HUES48 (cell line): ENCODE data around the gene GRWD1.
A peak's percentile ranks its signal among the peaks of the same experiment; 100 is the strongest.

ENCODE experiments used
- H3K27ac ChIP-seq: one replicate; pipeline ENCODE4 v1.7.0; 2013; ENCODE audit warnings: low read depth, low read length, inconsistent platforms
- H3K27me3 ChIP-seq: 2 replicates; pipeline ENCODE4 v1.6.1; 2013; ENCODE audit warnings: mild to moderate bottlenecking, low read length; ENCODE audit not compliant: control insufficient read depth, insufficient read depth
- H3K36me3 ChIP-seq: 2 replicates; pipeline ENCODE4 v1.6.1; 2013; ENCODE audit warnings: low read length; ENCODE audit not compliant: control insufficient read depth, insufficient read depth
- H3K4me1 ChIP-seq: 2 replicates; pipeline ENCODE4 v1.6.1; 2013; ENCODE audit warnings: mild to moderate bottlenecking, low read length; ENCODE audit not compliant: control insufficient read depth, insufficient read depth
- H3K4me3 ChIP-seq: 2 replicates; pipeline ENCODE4 v1.5.1; 2013; ENCODE audit warnings: mild to moderate bottlenecking, low read depth, low read length
- H3K9ac ChIP-seq: 2 replicates; pipeline ENCODE4 v1.6.1; 2013; ENCODE audit warnings: mild to moderate bottlenecking, low read depth, low read length, moderate library complexity
- H3K9me3 ChIP-seq: 2 replicates; pipeline ENCODE4 v1.6.1; 2013; ENCODE audit warnings: low read length; ENCODE audit not compliant: control insufficient read depth, insufficient read depth

Gene GRWD1

DNA sequence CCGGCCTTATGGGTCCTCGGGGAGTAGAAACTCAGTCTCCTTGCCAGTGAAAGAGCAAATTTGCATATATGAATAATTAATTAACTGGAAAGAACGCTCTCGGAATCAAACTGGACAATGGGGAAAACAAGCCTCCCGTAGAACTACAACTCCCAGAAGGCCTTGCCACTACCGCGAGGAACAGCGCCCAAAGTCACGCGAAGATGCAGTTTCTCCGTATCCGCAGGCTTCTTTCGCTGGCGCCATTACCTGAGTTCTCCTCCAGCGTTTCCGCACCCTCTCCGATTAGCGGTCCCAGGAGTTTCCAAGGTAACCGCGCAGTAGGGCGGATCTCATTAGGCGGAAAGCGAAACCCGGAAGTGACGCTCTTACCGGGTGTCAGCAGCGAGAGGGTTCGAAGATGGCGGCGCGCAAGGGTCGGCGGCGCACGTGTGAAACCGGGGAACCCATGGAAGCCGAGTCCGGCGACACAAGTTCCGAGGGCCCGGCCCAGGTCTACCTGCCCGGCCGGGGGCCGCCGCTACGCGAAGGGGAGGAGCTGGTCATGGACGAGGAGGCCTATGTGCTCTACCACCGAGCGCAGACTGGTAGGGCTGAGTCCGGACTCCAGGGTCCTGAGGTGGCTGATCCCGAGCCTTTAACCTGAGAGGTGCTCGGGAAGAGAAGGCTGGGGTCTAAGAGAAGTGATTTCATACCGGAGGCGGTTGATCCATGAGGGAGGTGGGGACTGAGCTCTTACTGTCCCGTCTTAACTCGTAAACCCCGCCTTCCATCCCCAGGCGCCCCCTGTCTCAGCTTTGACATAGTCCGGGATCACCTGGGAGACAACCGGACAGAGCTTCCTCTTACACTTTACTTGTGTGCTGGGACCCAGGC lies at the start of gene GRWD1:
TSS of gene GRWD1 (plus strand) at position 378 of the 876 bp plus-strand sequence. CDS start at position 401, 23 bp downstream.
- Histone ChIP-seq H3K27me3 (peaks cover 25% of the 10 kb centered on the region), H3K27ac (peak within 1 kb of the TSS; percentile 96), H3K9ac (peak within 1 kb of the TSS; percentile 94), H3K4me3 (peak within 1 kb of the TSS; percentile 96), H3K9me3 (no peaks in the 10 kb centered on the region), H3K36me3 (peaks cover 42% of the 10 kb centered on the region), H3K4me1 (peaks cover 7% of the 10 kb centered on the region; the same call in 1 of the 2 replicates)

DNA sequence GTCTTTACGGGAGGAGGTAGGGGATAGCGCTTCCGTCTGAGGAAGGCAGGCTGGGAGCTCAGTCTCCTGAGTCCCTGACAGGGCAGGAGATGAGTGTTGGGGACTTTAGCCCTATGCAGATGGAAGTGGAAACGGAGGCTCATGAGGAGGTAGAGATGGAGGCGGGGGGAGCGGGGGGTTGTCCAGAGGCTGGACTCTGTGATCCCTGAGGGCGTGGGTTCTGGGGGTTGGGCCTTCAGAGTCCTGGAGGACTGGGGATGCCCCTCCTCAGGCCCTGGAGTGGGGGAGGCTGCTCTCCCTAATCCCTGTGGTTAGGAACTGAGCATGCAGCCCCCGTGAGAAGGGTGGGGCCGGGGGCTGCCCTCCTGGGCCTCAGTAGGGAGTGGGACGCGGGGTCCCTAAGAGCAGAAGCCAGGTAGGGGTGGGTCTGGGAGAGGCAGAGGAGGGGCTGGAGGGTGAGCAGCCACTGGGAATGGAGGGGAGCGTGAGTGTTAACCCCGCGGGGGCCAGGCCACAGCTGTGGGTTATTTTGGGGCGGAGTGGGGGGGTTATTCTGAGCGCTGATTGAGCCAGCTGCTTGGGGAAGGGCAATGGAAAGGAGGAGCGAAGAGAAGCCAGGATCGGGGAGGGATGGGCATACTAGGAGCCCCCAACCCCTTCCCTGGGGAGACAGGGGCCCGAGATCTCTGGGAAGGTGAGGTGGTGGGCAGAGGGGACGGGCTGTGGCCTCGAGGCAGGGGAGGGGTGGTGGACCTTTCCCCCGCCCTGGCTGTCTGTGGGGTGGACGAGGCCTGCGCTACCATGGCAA lies 49.6 kb upstream of the GRWD1 start:
- H3K4me1 ChIP-seq: peaks cover 34% of the 10 kb centered on the region
- no peaks in the 10 kb centered on the region for H3K9me3 ChIP-seq
- H3K27me3 ChIP-seq: peaks cover 57% of the 10 kb centered on the region
- no peak overlapping the region for H3K9ac ChIP-seq
- H3K4me3 ChIP-seq: no peak overlapping the region
- no peaks in the 10 kb centered on the region for H3K36me3 ChIP-seq
- H3K27ac ChIP-seq: no peak overlapping the region

DNA sequence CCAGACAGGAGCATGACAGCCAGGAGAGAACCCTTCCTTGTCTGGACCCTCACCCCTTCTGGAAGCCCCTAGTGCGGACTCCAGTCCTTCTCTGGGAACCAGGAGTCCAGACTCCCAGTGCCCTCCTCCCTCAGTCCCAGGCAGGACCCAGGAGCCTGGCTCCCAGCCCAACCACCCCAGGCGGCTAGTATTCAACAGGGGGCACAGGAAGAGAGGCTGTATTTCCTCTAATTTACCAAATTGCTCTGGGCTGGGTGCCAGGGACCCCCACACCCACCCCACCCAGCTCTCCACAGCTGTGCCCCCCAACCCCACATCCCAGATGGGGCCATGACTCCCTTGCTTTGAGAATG lies 49.0 kb upstream of the GRWD1 start:
- Histone ChIP-seq H3K9ac (no peak overlapping the region), H3K4me1 (peaks cover 39% of the 10 kb centered on the region), H3K36me3 (no peaks in the 10 kb centered on the region), H3K4me3 (no peak overlapping the region), H3K27ac (no peak overlapping the region), H3K27me3 (peaks cover 57% of the 10 kb centered on the region), H3K9me3 (no peaks in the 10 kb centered on the region)

DNA sequence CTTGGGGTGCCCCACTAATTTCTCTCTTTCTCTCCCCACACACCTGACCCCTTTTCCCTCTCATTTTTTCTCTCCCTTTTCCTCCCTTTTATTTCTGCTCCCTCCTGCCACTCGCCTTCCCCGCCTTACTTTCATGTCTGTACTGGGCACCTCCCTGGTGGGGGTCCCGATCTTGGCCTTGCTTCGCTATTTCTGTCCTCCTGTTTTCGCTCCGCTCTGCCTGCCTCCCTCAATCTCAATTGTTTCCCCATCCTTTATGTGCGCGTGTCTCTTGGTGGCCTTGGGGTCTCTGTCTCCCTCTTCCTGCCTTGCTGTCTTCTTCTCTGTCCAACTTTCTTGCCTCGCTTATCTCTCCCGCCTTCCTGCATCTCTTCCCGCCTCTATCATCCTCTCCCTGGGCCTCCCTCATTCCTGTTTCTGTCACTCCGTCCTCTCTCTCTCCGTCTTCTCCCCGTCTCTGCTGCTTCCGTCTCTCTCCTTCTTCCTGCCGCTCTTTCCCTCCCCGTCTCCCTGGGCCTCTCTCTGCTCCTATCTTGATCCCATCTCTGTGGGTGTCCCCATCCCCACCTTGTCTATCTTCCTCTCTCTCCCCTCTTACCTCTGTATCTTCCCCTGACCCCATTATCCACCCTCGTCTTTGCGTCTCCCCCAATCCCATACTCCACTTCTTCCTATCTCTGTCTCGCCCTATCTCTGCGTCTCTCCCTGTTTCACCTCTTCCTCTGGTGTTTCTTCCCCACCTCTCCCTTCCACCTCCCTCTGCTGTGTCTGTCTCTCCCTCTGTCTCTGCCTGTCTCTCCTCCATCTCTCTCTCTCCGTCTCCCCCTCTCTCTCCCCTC lies 48.3 kb upstream of the GRWD1 start:
- peaks cover 39% of the 10 kb centered on the region for H3K4me1 ChIP-seq
- no peak overlapping the region for H3K27ac ChIP-seq
- peaks cover 57% of the 10 kb centered on the region for H3K27me3 ChIP-seq
- peak overlapping the region; percentile 70 for H3K4me3 ChIP-seq
- no peaks in the 10 kb centered on the region for H3K36me3 ChIP-seq
- H3K9me3 ChIP-seq: no peaks in the 10 kb centered on the region
- no peak overlapping the region for H3K9ac ChIP-seq

DNA sequence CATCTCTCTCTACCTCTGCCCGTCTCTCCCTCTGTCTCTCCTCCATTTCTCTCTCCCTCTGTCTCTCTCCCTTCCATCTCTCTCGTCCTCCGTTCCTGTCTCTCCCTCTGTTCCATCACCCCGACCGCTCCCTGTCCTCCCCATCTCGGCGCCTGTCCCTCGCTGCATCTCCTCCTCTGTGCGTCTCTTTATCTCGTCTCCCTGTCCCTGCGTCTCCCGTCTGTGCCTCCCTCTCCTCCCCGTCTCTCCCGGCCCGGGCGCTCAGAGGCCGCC lies 47.7 kb upstream of the GRWD1 start:
- peak overlapping the region; percentile 65; the same call in 1 of the 2 replicates for H3K9ac ChIP-seq
- no peaks in the 10 kb centered on the region for H3K36me3 ChIP-seq
- peak overlapping the region; percentile 70 for H3K4me3 ChIP-seq
- no peaks in the 10 kb centered on the region for H3K9me3 ChIP-seq
- peaks cover 52% of the 10 kb centered on the region for H3K27me3 ChIP-seq
- no peak overlapping the region for H3K27ac ChIP-seq
- peaks cover 39% of the 10 kb centered on the region for H3K4me1 ChIP-seq

DNA sequence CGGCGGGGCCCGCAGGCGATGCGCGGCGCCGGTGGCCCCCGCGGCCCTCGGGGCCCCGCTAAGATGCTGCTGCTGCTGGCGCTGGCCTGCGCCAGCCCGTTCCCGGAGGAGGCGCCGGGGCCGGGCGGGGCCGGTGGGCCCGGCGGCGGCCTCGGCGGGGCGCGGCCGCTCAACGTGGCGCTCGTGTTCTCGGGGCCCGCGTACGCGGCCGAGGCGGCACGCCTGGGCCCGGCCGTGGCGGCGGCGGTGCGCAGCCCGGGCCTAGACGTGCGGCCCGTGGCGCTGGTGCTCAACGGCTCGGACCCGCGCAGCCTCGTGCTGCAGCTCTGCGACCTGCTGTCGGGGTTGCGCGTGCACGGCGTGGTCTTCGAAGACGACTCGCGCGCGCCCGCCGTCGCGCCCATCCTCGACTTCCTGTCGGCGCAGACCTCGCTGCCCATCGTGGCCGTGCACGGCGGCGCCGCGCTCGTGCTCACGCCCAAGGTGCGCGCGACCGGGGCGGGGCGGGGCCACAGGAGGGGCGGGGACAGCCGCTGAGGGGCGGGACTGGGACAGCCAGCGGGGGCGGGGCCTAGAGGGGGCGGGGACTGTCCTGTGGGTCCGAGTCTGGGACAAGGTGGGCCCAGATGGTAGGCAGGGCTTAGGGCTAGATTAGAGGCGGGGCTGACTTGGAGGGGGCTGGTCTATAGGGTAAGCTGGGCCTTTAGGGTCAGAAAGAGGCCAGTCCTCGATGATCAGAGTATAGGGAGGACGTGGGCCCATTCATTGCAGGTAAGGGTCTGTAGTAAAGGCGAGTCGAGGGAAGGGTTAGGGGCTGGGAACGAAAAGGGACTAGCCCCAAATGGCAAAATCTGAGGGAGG lies 47.2 kb upstream of the GRWD1 start:
- Histone ChIP-seq H3K9ac (peak overlapping the region; percentile 65; the same call in 1 of the 2 replicates), H3K27me3 (peaks cover 46% of the 10 kb centered on the region), H3K36me3 (no peaks in the 10 kb centered on the region), H3K9me3 (no peaks in the 10 kb centered on the region), H3K4me1 (peaks cover 34% of the 10 kb centered on the region), H3K27ac (no peak overlapping the region), H3K4me3 (peak overlapping the region; percentile 70)

DNA sequence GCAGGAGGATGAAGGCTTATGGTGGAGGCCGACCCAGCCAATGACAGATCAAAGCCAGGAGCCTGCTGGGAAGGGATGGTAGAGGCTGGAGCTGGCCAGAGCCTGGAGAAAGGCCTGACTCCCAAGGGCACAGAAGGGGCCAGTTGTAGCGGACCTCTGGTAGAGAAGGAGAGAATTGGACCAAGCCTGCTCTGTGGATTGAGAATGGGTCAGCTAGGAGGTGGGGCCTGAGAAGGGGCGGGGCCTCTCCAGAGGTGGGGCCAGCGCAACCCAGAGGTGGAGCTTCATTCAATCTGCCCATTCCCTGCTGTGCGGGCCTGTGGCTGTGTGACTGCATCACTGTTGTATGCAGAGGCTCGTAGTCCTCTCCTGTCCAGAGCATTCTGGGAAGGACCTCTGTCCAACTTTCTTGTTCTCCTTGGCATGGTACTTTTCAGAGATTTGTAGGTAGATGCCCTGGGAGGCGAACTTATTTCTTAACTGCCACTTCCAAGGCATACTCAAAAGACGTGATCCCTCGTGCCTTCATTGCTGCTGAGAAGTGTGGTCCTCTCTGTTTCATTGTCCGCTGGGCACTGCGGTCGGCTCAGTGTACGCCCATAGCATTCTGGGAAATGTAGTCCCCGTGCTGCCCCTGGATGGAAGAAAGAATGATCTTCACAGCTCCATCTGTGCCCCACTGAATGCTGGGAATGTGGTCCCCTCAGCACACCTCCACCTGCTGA lies 45.6 kb upstream of the GRWD1 start:
- H3K4me3 ChIP-seq: peak overlapping the region; percentile 53
- H3K9ac ChIP-seq: peak overlapping the region; percentile 44; the same call in 1 of the 2 replicates

DNA sequence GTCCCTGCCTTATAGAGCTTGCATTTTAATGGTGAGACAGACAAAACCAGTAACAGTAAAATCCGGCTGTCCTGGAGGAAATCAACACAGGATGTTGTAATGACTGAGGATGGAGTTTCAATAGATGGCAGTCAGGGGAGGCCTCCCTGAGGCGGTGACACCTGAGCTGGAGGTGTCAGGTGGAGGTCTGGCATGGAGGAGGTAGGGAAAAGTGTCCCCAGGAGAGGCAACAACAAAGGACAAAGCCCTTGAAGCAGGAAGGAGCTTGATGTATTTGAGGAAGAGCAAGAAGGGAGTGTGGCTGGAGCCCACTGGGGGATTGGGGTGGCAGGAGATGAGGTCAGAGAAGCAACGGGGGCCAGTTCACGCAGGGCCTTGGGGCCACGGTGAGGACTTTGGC lies 44.5 kb upstream of the GRWD1 start:
- no peak overlapping the region for H3K4me3 ChIP-seq

More for the DNA sequence above, 45.6 kb upstream of the GRWD1 start:
- Histone ChIP-seq H3K9me3 (no peaks in the 10 kb centered on the region), H3K27me3 (peaks cover 30% of the 10 kb centered on the region), H3K36me3 (no peaks in the 10 kb centered on the region), H3K27ac (peak overlapping the region; percentile 62), H3K4me1 (peaks cover 31% of the 10 kb centered on the region)

DNA sequence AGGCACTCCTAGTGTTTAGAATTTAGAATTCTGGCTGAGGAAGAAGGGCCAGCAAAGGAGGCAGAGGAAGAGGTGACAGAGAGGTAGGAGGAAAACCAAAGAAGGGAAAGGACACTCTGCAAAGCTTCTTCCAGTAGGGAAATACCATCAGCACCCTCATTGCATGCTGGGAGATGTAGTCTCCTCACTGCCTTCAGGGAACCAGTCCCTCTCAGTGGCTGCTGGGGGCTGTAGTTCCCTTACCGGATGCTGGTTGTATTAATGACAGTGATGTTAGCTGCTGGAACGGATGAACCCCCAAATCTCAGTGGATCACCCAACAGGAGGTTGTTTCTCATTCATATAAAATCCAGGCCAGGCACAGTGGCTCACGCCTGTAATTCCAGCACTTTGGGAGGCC lies 42.2 kb upstream of the GRWD1 start:
- no peaks in the 10 kb centered on the region for H3K36me3 ChIP-seq

More for the DNA sequence above, 44.5 kb upstream of the GRWD1 start:
- H3K27ac ChIP-seq: no peak overlapping the region
- H3K4me1 ChIP-seq: peaks cover 24% of the 10 kb centered on the region
- H3K9me3 ChIP-seq: no peaks in the 10 kb centered on the region
- H3K27me3 ChIP-seq: peaks cover 19% of the 10 kb centered on the region
- no peak overlapping the region for H3K9ac ChIP-seq
- no peaks in the 10 kb centered on the region for H3K36me3 ChIP-seq

More for the DNA sequence above, 42.2 kb upstream of the GRWD1 start:
- Histone ChIP-seq H3K27me3 (no peaks in the 10 kb centered on the region), H3K4me3 (no peak overlapping the region), H3K27ac (no peak overlapping the region), H3K9me3 (no peaks in the 10 kb centered on the region), H3K9ac (no peak overlapping the region), H3K4me1 (peaks cover 23% of the 10 kb centered on the region)
